ENCODE data around the gene PXYLP1. TPM values are rescaled to one million over a fixed set of nuclear protein-coding genes. Genes with fewer than 3 reads are reported as not detected.

Gene PXYLP1
- polyA plus RNA-seq, 1 donor from 2014 or later: 109 TPM

DNA sequence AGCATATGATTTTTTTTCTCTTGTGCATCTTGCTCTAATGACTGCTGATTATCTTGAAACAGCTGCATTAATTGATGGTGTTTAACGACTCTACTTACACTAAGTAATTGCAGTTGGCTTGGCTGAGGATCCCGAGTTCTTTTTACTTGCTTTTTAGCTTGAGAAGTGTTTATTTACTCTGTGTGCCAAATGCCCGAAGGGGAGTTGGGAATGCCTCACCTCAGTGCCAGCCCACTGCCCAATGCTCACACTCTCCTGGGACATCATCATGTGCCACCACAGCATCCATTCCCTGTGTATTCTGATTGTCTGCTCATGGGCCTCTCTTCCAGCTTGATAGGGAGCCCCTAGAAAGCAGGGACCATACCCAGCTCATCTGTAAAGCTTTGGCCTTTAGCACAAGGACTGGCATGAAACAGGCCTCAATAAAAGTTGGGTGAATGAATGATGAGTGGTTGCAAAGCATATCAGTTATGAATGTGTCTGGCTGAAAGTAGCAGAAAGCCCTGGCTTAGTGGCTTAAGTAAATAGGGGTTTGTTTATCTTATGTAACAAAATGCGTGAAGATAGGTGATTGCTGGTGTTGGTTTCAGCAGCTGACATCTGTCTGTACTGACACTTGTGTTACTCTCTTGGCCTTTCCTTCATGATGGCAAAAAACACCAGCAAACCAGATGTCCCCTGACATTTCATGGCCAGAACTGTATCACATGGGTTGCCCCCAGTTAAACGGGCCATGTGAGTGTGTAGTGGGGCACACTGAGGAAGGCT is 8.1 kb downstream of the PXYLP1 start:
- Histone ChIP-seq H3K79me2 (replicated peaks; ENCODE audit: insufficient read depth, low read length) (no peaks in the 10 kb centered on the region), H3K4me2 (ENCODE audit: low read length) (no peak overlapping the region), H3K9me3 (ENCODE audit: low read length) (no peaks in the 10 kb centered on the region), H2AFZ (ENCODE audit: low read depth, low read length) (no peak overlapping the region), H3K9ac (ENCODE audit: low read length) (no peak overlapping the region), H3K4me3 (ENCODE audit: low read length) (no peak overlapping the region), H3K36me3 (ENCODE audit: insufficient read depth, low read length) (no peaks in the 10 kb centered on the region), H3F3A (ENCODE audit: insufficient read depth, low read length, poor library complexity, severe bottlenecking) (no peaks in the 10 kb centered on the region), H3K9me2 (ENCODE audit: insufficient read depth, low read length) (no peaks in the 10 kb centered on the region), H3K27me3 (ENCODE audit: insufficient read depth, low read depth, low read length) (no peaks in the 10 kb centered on the region), H3K27ac (ENCODE audit: low read length) (no peak overlapping the region), H4K20me1 (ENCODE audit: insufficient read depth) (no peaks in the 10 kb centered on the region)
- TF ChIP-seq, protein P1, sequence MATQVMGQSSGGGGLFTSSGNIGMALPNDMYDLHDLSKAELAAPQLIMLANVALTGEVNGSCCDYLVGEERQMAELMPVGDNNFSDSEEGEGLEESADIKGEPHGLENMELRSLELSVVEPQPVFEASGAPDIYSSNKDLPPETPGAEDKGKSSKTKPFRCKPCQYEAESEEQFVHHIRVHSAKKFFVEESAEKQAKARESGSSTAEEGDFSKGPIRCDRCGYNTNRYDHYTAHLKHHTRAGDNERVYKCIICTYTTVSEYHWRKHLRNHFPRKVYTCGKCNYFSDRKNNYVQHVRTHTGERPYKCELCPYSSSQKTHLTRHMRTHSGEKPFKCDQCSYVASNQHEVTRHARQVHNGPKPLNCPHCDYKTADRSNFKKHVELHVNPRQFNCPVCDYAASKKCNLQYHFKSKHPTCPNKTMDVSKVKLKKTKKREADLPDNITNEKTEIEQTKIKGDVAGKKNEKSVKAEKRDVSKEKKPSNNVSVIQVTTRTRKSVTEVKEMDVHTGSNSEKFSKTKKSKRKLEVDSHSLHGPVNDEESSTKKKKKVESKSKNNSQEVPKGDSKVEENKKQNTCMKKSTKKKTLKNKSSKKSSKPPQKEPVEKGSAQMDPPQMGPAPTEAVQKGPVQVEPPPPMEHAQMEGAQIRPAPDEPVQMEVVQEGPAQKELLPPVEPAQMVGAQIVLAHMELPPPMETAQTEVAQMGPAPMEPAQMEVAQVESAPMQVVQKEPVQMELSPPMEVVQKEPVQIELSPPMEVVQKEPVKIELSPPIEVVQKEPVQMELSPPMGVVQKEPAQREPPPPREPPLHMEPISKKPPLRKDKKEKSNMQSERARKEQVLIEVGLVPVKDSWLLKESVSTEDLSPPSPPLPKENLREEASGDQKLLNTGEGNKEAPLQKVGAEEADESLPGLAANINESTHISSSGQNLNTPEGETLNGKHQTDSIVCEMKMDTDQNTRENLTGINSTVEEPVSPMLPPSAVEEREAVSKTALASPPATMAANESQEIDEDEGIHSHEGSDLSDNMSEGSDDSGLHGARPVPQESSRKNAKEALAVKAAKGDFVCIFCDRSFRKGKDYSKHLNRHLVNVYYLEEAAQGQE (IDR thresholded peaks at IDR 0.05; ENCODE audit: borderline replicate concordance): no peak
- TF ChIP-seq POLR2AphosphoS5 (IDR thresholded peaks at IDR 0.05) (no peak), EP300 (conservative IDR thresholded peaks at IDR 0.05; ENCODE audit: poor library complexity, severe bottlenecking) (no peak), SMC3 (conservative IDR thresholded peaks at IDR 0.05; ENCODE audit: poor library complexity) (no peak), TAF1 (IDR thresholded peaks at IDR 0.05; ENCODE audit: low read depth) (no peak), EZH2 (IDR thresholded peaks at IDR 0.05; ENCODE audit: borderline replicate concordance, insufficient read depth, low read length, poor library complexity, severe bottlenecking) (no peak), RAD21 (conservative IDR thresholded peaks at IDR 0.05) (no peak), MXI1 (conservative IDR thresholded peaks at IDR 0.05; ENCODE audit: poor library complexity, severe bottlenecking) (no peak)
- TF ChIP-seq, protein P2, sequence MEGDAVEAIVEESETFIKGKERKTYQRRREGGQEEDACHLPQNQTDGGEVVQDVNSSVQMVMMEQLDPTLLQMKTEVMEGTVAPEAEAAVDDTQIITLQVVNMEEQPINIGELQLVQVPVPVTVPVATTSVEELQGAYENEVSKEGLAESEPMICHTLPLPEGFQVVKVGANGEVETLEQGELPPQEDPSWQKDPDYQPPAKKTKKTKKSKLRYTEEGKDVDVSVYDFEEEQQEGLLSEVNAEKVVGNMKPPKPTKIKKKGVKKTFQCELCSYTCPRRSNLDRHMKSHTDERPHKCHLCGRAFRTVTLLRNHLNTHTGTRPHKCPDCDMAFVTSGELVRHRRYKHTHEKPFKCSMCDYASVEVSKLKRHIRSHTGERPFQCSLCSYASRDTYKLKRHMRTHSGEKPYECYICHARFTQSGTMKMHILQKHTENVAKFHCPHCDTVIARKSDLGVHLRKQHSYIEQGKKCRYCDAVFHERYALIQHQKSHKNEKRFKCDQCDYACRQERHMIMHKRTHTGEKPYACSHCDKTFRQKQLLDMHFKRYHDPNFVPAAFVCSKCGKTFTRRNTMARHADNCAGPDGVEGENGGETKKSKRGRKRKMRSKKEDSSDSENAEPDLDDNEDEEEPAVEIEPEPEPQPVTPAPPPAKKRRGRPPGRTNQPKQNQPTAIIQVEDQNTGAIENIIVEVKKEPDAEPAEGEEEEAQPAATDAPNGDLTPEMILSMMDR (IDR thresholded peaks at IDR 0.05; ENCODE audit: poor library complexity, severe bottlenecking): no peak

DNA sequence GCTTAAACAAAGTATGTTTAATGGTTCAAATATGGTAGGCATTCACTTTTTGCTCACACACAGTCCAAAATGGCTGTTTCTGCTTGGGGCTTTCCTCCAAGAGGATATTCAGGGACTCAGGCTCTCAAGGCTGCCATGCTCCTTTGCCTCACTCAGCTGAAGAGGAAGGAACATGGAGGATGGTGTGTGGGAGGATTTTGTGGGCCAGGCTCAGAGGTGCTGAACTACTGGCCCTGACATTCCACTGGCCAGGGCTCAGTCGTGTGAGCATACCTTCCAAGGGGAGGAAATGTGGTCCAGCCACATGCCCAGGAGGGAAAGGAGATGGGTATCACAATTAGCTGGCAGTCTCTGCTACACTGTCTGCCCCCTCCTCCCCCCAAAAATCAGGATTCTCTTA is 8.7 kb downstream of the PXYLP1 start:
- no peaks in the 10 kb centered on the region for H3K9me2 ChIP-seq (ENCODE audit: insufficient read depth, low read length)
- no peak for TF ChIP-seq RAD21 (conservative IDR thresholded peaks at IDR 0.05)
- no peak for TF ChIP-seq TAF1 (IDR thresholded peaks at IDR 0.05; ENCODE audit: low read depth)
- TF ChIP-seq SMC3 (conservative IDR thresholded peaks at IDR 0.05; ENCODE audit: poor library complexity): no peak
- no peak for TF ChIP-seq MXI1 (conservative IDR thresholded peaks at IDR 0.05; ENCODE audit: poor library complexity, severe bottlenecking)
- TF ChIP-seq, protein P2 (IDR thresholded peaks at IDR 0.05; ENCODE audit: poor library complexity, severe bottlenecking): no peak
- TF ChIP-seq EP300 (conservative IDR thresholded peaks at IDR 0.05; ENCODE audit: poor library complexity, severe bottlenecking): no peak
- TF ChIP-seq POLR2AphosphoS5 (IDR thresholded peaks at IDR 0.05): no peak
- TF ChIP-seq, protein P1 (IDR thresholded peaks at IDR 0.05; ENCODE audit: borderline replicate concordance): no peak
- TF ChIP-seq EZH2 (IDR thresholded peaks at IDR 0.05; ENCODE audit: borderline replicate concordance, insufficient read depth, low read length, poor library complexity, severe bottlenecking): no peak
- H3F3A ChIP-seq (ENCODE audit: insufficient read depth, low read length, poor library complexity, severe bottlenecking): no peaks in the 10 kb centered on the region
- H3K27me3 ChIP-seq (ENCODE audit: insufficient read depth, low read depth, low read length): no peaks in the 10 kb centered on the region
- no peak overlapping the region for H3K27ac ChIP-seq (ENCODE audit: low read length)
- H3K9ac ChIP-seq (ENCODE audit: low read length): no peak overlapping the region
- H3K4me3 ChIP-seq (ENCODE audit: low read length): no peak overlapping the region
- no peak overlapping the region for H2AFZ ChIP-seq (ENCODE audit: low read depth, low read length)
- no peaks in the 10 kb centered on the region for H3K9me3 ChIP-seq (ENCODE audit: low read length)
- no peaks in the 10 kb centered on the region for H4K20me1 ChIP-seq (ENCODE audit: insufficient read depth)
- H3K36me3 ChIP-seq (ENCODE audit: insufficient read depth, low read length): no peaks in the 10 kb centered on the region
- no peak overlapping the region for H3K4me2 ChIP-seq (ENCODE audit: low read length)
- H3K79me2 ChIP-seq (replicated peaks; ENCODE audit: insufficient read depth, low read length): no peaks in the 10 kb centered on the region

Measured in neural cell (in vitro differentiated cells).